Ovary (tissue), 9 donors: ENCODE measurements around the gene GYG1. TPM values are rescaled to one million over a fixed set of nuclear protein-coding genes. Genes with fewer than 3 reads are reported as not detected.

ENCODE experiments used
- DNase-seq, 5 donors: peaks; one replicate each; pipeline ENCODE4 v3.0.0-alpha.2; 2019 to 2020
- H3K27ac ChIP-seq, 2 donors: fragments of 200-600 bp; one replicate each; pipeline versions ENCODE4 v1.5.1 to v1.8.0; 2019 to 2022
- H3K27me3 ChIP-seq: fragments of 200-600 bp; one replicate; pipeline ENCODE4 v1.8.0; 2022
- H3K36me3 ChIP-seq: fragments of 200-600 bp; sonication (generic); one replicate; pipeline ENCODE4 v1.5.1; 2019
- H3K4me1 ChIP-seq: one replicate; pipeline ENCODE4 v1.8.1; 2013; ENCODE audit warnings: mild to moderate bottlenecking, moderate library complexity; ENCODE audit not compliant: insufficient read depth
- H3K4me3 ChIP-seq: fragments of 200-600 bp; sonication (generic); one replicate; pipeline ENCODE4 v1.5.1; 2017
- H3K9me3 ChIP-seq, 2 donors: fragments of 200-600 bp in 1 of 2; sonication (generic) in 1 of 2; one replicate each; pipeline versions ENCODE4 v1.5.1 to v1.8.1; 2013 to 2019; ENCODE audit warnings: mild to moderate bottlenecking in 1 of 2, moderate library complexity in 1 of 2
- EP300 ChIP-seq: sonication (generic); formaldehyde crosslinking; IDR thresholded peaks from one replicate; pipeline ENCODE4 v1.6.1; 2017; ENCODE audit warnings: antibody characterized with exemption
- POLR2A ChIP-seq: fragments of 450-650 bp; IDR thresholded peaks from one replicate; pipeline ENCODE4 v1.6.1; 2017; ENCODE audit warnings: antibody characterized with exemption, mild to moderate bottlenecking, moderate library complexity
- WGBS, 3 donors: extraction: QIAGEN DNeasy Blood & Tissue Kit in 1 of 3; methylation state at CpG; one replicate each; pipeline versions ENCODE4 v1.1.5 to v1.1.7; 2013 to 2017; 5-methylcytosine and 5-hydroxymethylcytosine counted together
- intact Hi-C, 4 donors: fragments of 100-400 bp; cut with DNase I; formaldehyde crosslinking; loops; one replicate each; pipeline versions ENCODE4 v1.11.0 to v1.15.1; 2022 to 2023
- polyA plus RNA-seq, 2 donors: library from polyadenylated mRNA; stranded (reverse); fragments of 200-250 nt in 1 of 2; fragments of 350-450 nt in 1 of 2; fragmentation: Illumina TruSeq in 1 of 2; extraction: RNeasy Lipid Tissue Mini Kit (QIAGEN cat#74804) in 1 of 2; gene quantifications; one replicate each; pipeline ENCODE4 v1.2.3, GENCODE V29; 2013 to 2014
- total RNA-seq, 7 donors: library from RNA; depleted of rRNA in 2 of 7; stranded (reverse); fragments of >200 nt in 2 of 7; fragmentation: NEBNext Ultra II Directional in 3 of 7; extraction: Animal tissue kit (Norgen Biotek cat#: 25700) in 3 of 7; gene quantifications; one replicate each; pipeline versions ENCODE4 v1.1.0 to v1.2.4, GENCODE V29; 2016 to 2023
- TF ChIP-seq, protein P1 (sequence below), 3 donors: fragments of 450-650 bp in 2 of 3; fragments of 200-600 bp in 1 of 3; IDR thresholded peaks; one replicate each; pipeline versions ENCODE4 v1.5.1 to v1.8.0; 2016 to 2022; ENCODE audit warnings: antibody characterized with exemption in 3 of 3, mild to moderate bottlenecking in 1 of 3
- donor health status: DM: no; HTN: no; CAD: no; lungs with moderate emphysema.
- donor health status: DM: no; HTN: no; CAD: no.
- donor health status: Bipolar disorder and iron deficiency.
- donor health status: DM: yes; HTN: yes; CAD: no.
- donor health status: DM: no; HTN: no; CAD: no.
- donor health status: DM: yes; HTN: yes; CAD: no.

The GYG1 gene
- total and polyA plus RNA-seq, 9 donors, result 23.8 to 86.1 (median 58.4) TPM

DNA sequence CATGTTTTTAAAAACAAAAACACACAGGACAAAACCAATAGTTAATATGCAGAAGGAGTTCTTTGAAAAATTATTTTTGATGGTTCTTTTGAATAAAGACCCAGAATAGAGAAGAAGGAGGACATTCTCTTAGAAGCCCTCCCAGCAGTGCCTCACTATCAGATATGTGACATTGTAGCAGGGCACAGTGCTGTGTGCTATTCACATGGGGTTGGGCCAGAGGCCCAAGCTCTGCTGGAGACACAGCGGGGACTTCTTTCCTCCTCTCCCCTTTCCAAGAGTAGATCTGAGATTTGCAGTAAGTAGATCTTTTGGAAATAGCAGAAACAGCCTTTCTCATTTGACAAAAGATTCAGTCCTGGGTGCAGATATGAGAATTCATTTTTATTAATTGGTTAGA, 6.3 kb downstream of the GYG1 start:
- 90 to 100% (median 91%) methylated on average over 1 of the region's 1 CpG for WGBS, 3 donors

DNA sequence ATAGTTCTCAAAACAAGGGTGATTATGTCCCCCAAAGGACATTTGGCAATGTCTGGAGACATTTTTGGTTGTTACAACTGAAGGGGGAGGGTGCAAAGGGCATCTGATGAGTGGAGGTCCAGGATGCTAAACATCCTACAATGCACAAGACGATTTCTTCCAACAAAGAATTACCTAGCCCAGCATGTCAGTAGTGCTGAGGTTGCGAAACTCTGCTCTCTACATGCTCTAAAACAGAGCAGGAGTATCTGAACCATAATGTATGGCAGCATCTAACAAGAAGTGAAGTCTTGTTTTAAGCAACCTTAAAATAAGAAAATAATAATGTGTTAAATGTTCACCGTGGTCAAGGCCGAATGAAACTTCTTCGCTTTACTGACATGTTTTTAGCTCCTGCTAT, 7.0 kb downstream of the GYG1 start:
- 37 to 59% (median 49%) methylated on average over 5 of the region's 5 CpGs for WGBS, 3 donors
- Histone ChIP-seq H3K9me3 (no peaks in the 10 kb centered on the region), H3K4me3 (no peak overlapping the region), H3K4me1 (peaks cover 5% of the 10 kb centered on the region), H3K27me3 (no peaks in the 10 kb centered on the region), H3K36me3 (no peaks in the 10 kb centered on the region), H3K27ac (peak overlapping the region in 1 of 2 donors; percentile 31)
- TF ChIP-seq, protein P1, sequence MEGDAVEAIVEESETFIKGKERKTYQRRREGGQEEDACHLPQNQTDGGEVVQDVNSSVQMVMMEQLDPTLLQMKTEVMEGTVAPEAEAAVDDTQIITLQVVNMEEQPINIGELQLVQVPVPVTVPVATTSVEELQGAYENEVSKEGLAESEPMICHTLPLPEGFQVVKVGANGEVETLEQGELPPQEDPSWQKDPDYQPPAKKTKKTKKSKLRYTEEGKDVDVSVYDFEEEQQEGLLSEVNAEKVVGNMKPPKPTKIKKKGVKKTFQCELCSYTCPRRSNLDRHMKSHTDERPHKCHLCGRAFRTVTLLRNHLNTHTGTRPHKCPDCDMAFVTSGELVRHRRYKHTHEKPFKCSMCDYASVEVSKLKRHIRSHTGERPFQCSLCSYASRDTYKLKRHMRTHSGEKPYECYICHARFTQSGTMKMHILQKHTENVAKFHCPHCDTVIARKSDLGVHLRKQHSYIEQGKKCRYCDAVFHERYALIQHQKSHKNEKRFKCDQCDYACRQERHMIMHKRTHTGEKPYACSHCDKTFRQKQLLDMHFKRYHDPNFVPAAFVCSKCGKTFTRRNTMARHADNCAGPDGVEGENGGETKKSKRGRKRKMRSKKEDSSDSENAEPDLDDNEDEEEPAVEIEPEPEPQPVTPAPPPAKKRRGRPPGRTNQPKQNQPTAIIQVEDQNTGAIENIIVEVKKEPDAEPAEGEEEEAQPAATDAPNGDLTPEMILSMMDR (IDR thresholded peaks at IDR 0.05), result no peak
- TF ChIP-seq POLR2A (no peak), EP300 (no peak)
- intact Hi-C loops, result no loop called here
- DNase-seq, result no peak

More for the DNA sequence above, 6.3 kb downstream of the GYG1 start:
- Histone ChIP-seq H3K27me3 (no peaks in the 10 kb centered on the region), H3K27ac (no peak overlapping the region), H3K4me1 (peaks cover 9% of the 10 kb centered on the region), H3K36me3 (no peaks in the 10 kb centered on the region), H3K9me3 (no peaks in the 10 kb centered on the region), H3K4me3 (no peak overlapping the region)
- DNase-seq, result no peak
- intact Hi-C loops, result no loop called here
- TF ChIP-seq, protein P1 (IDR thresholded peaks at IDR 0.05), result no peak
- no peak for TF ChIP-seq EP300

DNA sequence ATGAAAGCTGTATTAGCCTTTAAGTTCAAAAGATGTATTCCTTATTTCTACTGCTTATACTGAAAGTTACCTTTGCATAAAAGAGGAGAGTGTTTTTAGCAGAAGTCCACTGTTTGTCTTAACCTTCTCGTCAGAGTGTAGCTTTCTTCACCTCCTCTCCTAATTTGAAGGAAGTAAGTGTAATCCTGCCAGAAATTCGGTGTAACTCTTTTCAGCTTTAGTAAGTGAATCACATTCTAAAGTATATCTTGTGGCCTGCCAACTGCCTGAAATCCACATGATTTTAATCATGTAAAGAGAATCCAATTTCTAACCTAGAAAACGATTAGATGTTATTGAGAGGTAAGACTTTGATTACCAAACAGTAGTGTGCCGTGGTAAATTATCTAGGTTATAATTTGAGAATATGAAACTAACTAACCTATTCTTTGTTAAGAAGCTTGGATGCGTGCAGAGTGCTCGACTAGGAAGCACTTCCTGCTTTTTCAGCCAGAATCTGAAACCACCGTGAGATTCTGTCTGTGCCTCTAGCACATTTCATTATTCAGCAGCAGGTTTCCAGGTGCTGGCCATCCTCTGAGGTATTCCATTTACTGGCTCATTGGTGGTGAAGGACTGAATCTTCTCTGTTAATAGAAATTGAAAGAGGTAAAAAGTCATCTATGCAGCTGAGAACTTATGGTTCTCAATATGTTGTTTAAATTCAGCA, 7.5 kb downstream of the GYG1 start:
- intact Hi-C loops, result no loop called here
- DNase-seq, result no peak
- Histone ChIP-seq H3K36me3 (no peaks in the 10 kb centered on the region), H3K27me3 (no peaks in the 10 kb centered on the region), H3K4me3 (no peak overlapping the region), H3K27ac (peak overlapping the region in 1 of 2 donors; percentile 31), H3K9me3 (no peaks in the 10 kb centered on the region), H3K4me1 (peaks cover 2% of the 10 kb centered on the region)
- TF ChIP-seq EP300 (no peak), POLR2A (no peak)
- TF ChIP-seq, protein P1 (IDR thresholded peaks at IDR 0.05), result no peak
- WGBS, 3 donors, result 28 to 41% (median 33%) methylated on average over 7 of the region's 7 CpGs

DNA sequence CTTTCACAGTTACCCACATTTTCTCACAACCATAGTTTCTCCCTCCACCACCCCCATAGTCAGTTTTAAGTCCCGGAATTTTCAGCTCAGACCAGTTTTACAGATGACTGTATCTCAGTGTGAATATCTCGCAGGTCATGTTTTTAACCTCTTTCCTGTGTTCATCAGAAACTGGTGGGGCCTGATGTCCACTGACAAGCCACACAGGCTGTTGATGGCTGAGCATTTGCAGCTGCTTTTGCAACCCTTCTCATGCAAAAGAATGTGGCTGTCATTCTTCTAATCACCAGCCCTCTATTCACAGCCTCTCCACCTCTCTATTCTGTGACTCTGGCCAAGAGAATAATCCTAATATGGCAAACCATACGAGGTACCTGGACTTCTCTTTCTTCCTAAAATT, 8.5 kb downstream of the GYG1 start:
- no peak for DNase-seq
- H3K27ac ChIP-seq, result no peak overlapping the region
- H3K36me3 ChIP-seq, result no peaks in the 10 kb centered on the region
- intact Hi-C loops, result no loop called here
- peaks cover 2% of the 10 kb centered on the region for H3K4me1 ChIP-seq
- no peaks in the 10 kb centered on the region for H3K9me3 ChIP-seq
- H3K4me3 ChIP-seq, result no peak overlapping the region
- no peaks in the 10 kb centered on the region for H3K27me3 ChIP-seq
- no peak for TF ChIP-seq POLR2A
- TF ChIP-seq, protein P1 (IDR thresholded peaks at IDR 0.05), result no peak
- TF ChIP-seq EP300, result no peak
- WGBS, 3 donors, result 90 to 92% (median 91%) methylated on average over 3 of the region's 3 CpGs
